GM12878 (cell line): Measurements from ENCODE around the gene INSIG1. TPM values are rescaled to one million over a fixed set of nuclear protein-coding genes. Genes with fewer than 3 reads are reported as not detected.

Source experiments
- ATAC-seq: fragments of 200-7000 bp; cut with Tn5 transposase; 3 replicates; pipeline ENCODE4 v1.9.1; 2020; ENCODE audit warnings: mild to moderate bottlenecking, moderate library complexity
- BruUV-seq: library from RNA; stranded (reverse); fragments of 400-500 nt; replicated peaks from 2 replicates; lab custom pipeline; 2021; lab: Mats Ljungman, UMichigan
- CTCF ChIA-PET: fragments of 300-600 bp; sonication (Branson Sonifier 250); formaldehyde crosslinking; extraction: SDS; loops from one replicate; lab custom pipeline; 2021; ENCODE audit warnings: inconsistent platforms; lab: Yijun Ruan, JAX
- POLR2A ChIA-PET: fragments of 350-600 bp; formaldehyde crosslinking; extraction: SDS; loops from one replicate; lab custom pipeline; 2021; ENCODE audit warnings: inconsistent platforms; lab: Charles Lee
- RAD21 ChIA-PET: fragments of 300-600 bp; sonication (Branson Sonifier 250); formaldehyde crosslinking; loops from one replicate; lab custom pipeline; 2023; ENCODE audit warnings: antibody characterized with exemption; ENCODE audit not compliant: unreplicated experiment; lab: Charles Lee
- SMC1A ChIA-PET: fragments of 300-600 bp; sonication (Branson Sonifier 250); formaldehyde crosslinking; loops from one replicate; lab custom pipeline; 2023; ENCODE audit not compliant: unreplicated experiment, uncharacterized antibody; lab: Charles Lee
- DNase-seq: peaks from one replicate; pipeline ENCODE4 v3.0.0-alpha.2; 2011; ENCODE audit warnings: low read depth, low spot score
- FAIRE-seq: peaks from 3 replicates; lab custom pipeline; 2011; peaks lifted over from hg19 to GRCh38; lab: Jason Lieb, UNC
- H2AFZ ChIP-seq: 2 replicates; pipeline ENCODE4 v1.6.0; 2011; ENCODE audit warnings: low read depth, low read length, control low read depth; ENCODE audit not compliant: control insufficient read depth
- H3K27ac ChIP-seq: 2 replicates; pipeline ENCODE4 v1.5.1; 2011; ENCODE audit warnings: control low read depth; ENCODE audit not compliant: control insufficient read depth, insufficient read depth
- H3K27me3 ChIP-seq, 2 experiments: replicated peaks in 1 of 2; 2 replicates each; pipeline versions ENCODE4 v1.6.0 to v1.6.1; 2011; ENCODE audit warnings: low read length in 1 of 2; ENCODE audit not compliant: control insufficient read depth in 2 of 2, insufficient read depth in 2 of 2
- H3K36me3 ChIP-seq, 2 experiments: 2 replicates each; pipeline ENCODE4 v1.5.1; 2011; ENCODE audit warnings: low read length in 1 of 2; ENCODE audit not compliant: control insufficient read depth in 2 of 2, insufficient read depth in 2 of 2
- H3K4me1 ChIP-seq: 2 replicates; pipeline ENCODE4 v1.6.1; 2011; ENCODE audit warnings: mild to moderate bottlenecking, low read length, moderate library complexity, mixed read lengths; ENCODE audit not compliant: control insufficient read depth, insufficient read depth
- H3K4me2 ChIP-seq: 2 replicates; pipeline ENCODE4 v1.6.0; 2011; ENCODE audit warnings: control low read depth; ENCODE audit not compliant: control insufficient read depth, insufficient read depth
- H3K4me3 ChIP-seq: fragments of 200-600 bp; sonication (generic); 2 replicates; pipeline ENCODE4 v1.5.1; 2016
- H3K79me2 ChIP-seq: 2 replicates; pipeline ENCODE4 v1.6.0; 2011; ENCODE audit warnings: low read length; ENCODE audit not compliant: control insufficient read depth, insufficient read depth
- H3K9ac ChIP-seq: 2 replicates; pipeline ENCODE4 v1.8.0; 2011; ENCODE audit warnings: low read length, control low read depth, mixed read lengths; ENCODE audit not compliant: control insufficient read depth, insufficient read depth
- H3K9me3 ChIP-seq: replicated peaks from 3 replicates; pipeline ENCODE4 v1.5.1; 2011; ENCODE audit warnings: mild to moderate bottlenecking, low read length; ENCODE audit not compliant: control insufficient read depth, insufficient read depth
- H4K20me1 ChIP-seq: 2 replicates; pipeline ENCODE4 v1.6.0; 2011; ENCODE audit not compliant: control insufficient read depth, insufficient read depth
- ASH2L ChIP-seq: fragments of 300-600, 200-600 bp; sonication (generic); IDR thresholded peaks from 2 replicates; pipeline ENCODE4 v1.6.1; 2017; ENCODE audit warnings: low read depth, mild to moderate bottlenecking, borderline replicate concordance
- CBFB ChIP-seq: IDR thresholded peaks from 2 replicates; pipeline ENCODE4 v1.6.1; 2016; ENCODE audit warnings: antibody characterized with exemption, low read depth
- HDGF ChIP-seq: fragments of 450-650 bp; IDR thresholded peaks from 2 replicates; pipeline ENCODE4 v1.6.1; 2016; ENCODE audit warnings: antibody characterized with exemption
- IRF5 ChIP-seq: fragments of 450-650 bp; IDR thresholded peaks from 2 replicates; pipeline ENCODE4 v1.6.1; 2017; ENCODE audit warnings: borderline replicate concordance
- MYC ChIP-seq: IDR thresholded peaks from 2 replicates; pipeline ENCODE4 v1.6.1; 2011; ENCODE audit warnings: mild to moderate bottlenecking, low read length, moderate library complexity, inconsistent platforms; ENCODE audit not compliant: insufficient read depth, insufficient replicate concordance, insufficient read length, severe bottlenecking
- NFYB ChIP-seq: IDR thresholded peaks from 2 replicates; pipeline ENCODE4 v1.6.1; 2011; ENCODE audit warnings: low read depth, mild to moderate bottlenecking, low read length, improper control_type of control experiment, moderate library complexity; ENCODE audit not compliant: insufficient read depth
- NR2C1 ChIP-seq: fragments of 450-650 bp; IDR thresholded peaks from 2 replicates; pipeline ENCODE4 v1.6.1; 2017; ENCODE audit warnings: antibody characterized with exemption, mild to moderate bottlenecking, moderate library complexity
- PAX8 ChIP-seq: fragments of 450-650 bp; IDR thresholded peaks from 2 replicates; pipeline ENCODE4 v1.6.1; 2017; ENCODE audit warnings: mild to moderate bottlenecking, moderate library complexity
- POLR2A ChIP-seq: IDR thresholded peaks from 2 replicates; pipeline ENCODE4 v1.6.1; 2011; ENCODE audit warnings: low read depth, mild to moderate bottlenecking, low read length
- RFX5 ChIP-seq: IDR thresholded peaks from 2 replicates; pipeline ENCODE4 v1.6.1; 2011; ENCODE audit warnings: low read depth, low read length, improper control_type of control experiment
- SUPT20H ChIP-seq: IDR thresholded peaks from 2 replicates; pipeline ENCODE4 v1.6.1; 2011; ENCODE audit warnings: low read depth, mild to moderate bottlenecking, low read length, moderate library complexity, borderline replicate concordance; ENCODE audit not compliant: control insufficient read depth
- YBX1 ChIP-seq: fragments of 450-650 bp; IDR thresholded peaks from 2 replicates; pipeline ENCODE4 v1.6.1; 2016; ENCODE audit warnings: antibody characterized with exemption
- ZSCAN29 ChIP-seq: fragments of 450-650 bp; IDR thresholded peaks from 2 replicates; pipeline ENCODE4 v1.6.1; 2017; ENCODE audit warnings: mild to moderate bottlenecking, moderate library complexity
- WGBS: methylation state at CpG from one replicate; pipeline ENCODE4 v1.1.6; 2016; ENCODE audit warnings: low lambda C conversion rate; ENCODE audit not compliant: insufficient replicate concordance, insufficient coverage; ENCODE audit errors: missing lambda C conversion rate; 5-methylcytosine and 5-hydroxymethylcytosine counted together
- in situ Hi-C: fragments of 300-500 bp; cut with MboI; formaldehyde crosslinking; loops from 9 replicates; pipeline ENCODE4 v1.14.3; 2018; ENCODE audit warnings: mixed read lengths
- intact Hi-C: fragments of 100-400 bp; cut with micrococcal nuclease; formaldehyde crosslinking; loops from one replicate; pipeline ENCODE4 v1.14.2; 2022; ENCODE audit not compliant: unreplicated experiment
- polyA plus RNA-seq, 11 experiments: library from polyadenylated mRNA; depleted of rRNA in 4 of 11; unstranded in 6 of 11; stranded (reverse) in 5 of 11; fragments of >200 nt; fragmentation: Nextera tagmentation in 4 of 11; fragmentation: Illumina TruSeq in 1 of 11; extraction: Ambion mirVana in 4 of 11; extraction: Trizol in 1 of 11; gene quantifications; 1 replicate in 1 of 11; 2 replicates in 10 of 11; pipeline versions ENCODE4 v1.2.1 to v1.2.3, GENCODE V29; 2011 to 2016; ENCODE audit warnings: inconsistent platforms in 2 of 11, missing spikeins in 2 of 11, low read depth in 1 of 11
- total RNA-seq, 4 experiments: library from RNA; depleted of rRNA in 3 of 4; stranded (reverse); fragments of >200 nt in 3 of 4; fragmentation: Illumina TruSeq in 1 of 4; extraction: Trizol in 1 of 4; gene quantifications; 2 replicates each; pipeline versions ENCODE4 v1.2.1 to v1.2.3, GENCODE V29; 2013 to 2021
- TF ChIP-seq, protein P1 (sequence below): fragments of 450-650 bp; IDR thresholded peaks from 2 replicates; pipeline ENCODE4 v1.6.1; 2016; ENCODE audit warnings: mild to moderate bottlenecking
- TF ChIP-seq, protein P2 (sequence below): fragments of 450-650 bp; IDR thresholded peaks from 2 replicates; pipeline ENCODE4 v1.6.1; 2017; ENCODE audit warnings: mild to moderate bottlenecking, moderate library complexity

Gene INSIG1
- total and polyA plus RNA-seq, 10 of the 15 experiments (the other 5 are each of a cell fraction or from before 2014, with no cell fraction given) = 29.6 to 168 (median 91.1) TPM

DNA sequence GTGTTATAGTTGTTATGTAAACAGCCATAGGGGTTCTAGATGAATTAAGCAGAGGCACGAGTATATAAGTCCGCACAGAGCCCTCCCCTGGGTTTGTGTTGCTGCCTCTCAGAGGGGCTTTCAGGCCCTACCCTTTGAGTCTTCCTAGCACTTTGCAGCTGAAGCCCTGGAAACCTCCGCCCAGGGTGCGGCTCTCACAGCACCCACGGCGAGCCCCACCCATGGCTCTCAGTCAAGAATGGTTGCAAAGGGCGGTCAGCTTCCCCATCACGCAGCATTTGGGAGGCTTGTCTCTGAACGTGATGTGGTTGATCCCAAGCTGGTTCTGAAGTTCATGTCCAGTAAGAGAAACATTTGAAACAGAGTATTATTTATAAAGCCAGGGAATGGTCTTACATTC is 18.8 kb upstream of the INSIG1 start:
- intact Hi-C loops (no loop called here), in situ Hi-C loops (no loop called here)
- ATAC-seq (no peak), FAIRE-seq (no peak), DNase-seq (no peak)
- CTCF ChIA-PET = interaction anchor here (0.7 kb wide), 1 partner anchor 11 kb away, joined by 3 read pairs; no protein-coding TSS in a partner anchor
- Histone ChIP-seq H3K9me3 (no peaks in the 10 kb centered on the region), H2AFZ (no peak overlapping the region), H3K27me3 (peaks cover 0 to 4% of the 10 kb centered on the region in 2 experiments; a peak in 1 of 4 replicates), H3K9ac (no peak overlapping the region), H4K20me1 (no peaks in the 10 kb centered on the region), H3K4me1 (peaks cover 9% of the 10 kb centered on the region), H3K79me2 (no peaks in the 10 kb centered on the region), H3K27ac (no peak overlapping the region), H3K4me2 (no peak overlapping the region), H3K4me3 (no peak overlapping the region), H3K36me3 (no peaks in the 10 kb centered on the region)
- WGBS = 67% methylated on average over 9 of the region's 9 CpGs
- TF ChIP-seq, protein P1, sequence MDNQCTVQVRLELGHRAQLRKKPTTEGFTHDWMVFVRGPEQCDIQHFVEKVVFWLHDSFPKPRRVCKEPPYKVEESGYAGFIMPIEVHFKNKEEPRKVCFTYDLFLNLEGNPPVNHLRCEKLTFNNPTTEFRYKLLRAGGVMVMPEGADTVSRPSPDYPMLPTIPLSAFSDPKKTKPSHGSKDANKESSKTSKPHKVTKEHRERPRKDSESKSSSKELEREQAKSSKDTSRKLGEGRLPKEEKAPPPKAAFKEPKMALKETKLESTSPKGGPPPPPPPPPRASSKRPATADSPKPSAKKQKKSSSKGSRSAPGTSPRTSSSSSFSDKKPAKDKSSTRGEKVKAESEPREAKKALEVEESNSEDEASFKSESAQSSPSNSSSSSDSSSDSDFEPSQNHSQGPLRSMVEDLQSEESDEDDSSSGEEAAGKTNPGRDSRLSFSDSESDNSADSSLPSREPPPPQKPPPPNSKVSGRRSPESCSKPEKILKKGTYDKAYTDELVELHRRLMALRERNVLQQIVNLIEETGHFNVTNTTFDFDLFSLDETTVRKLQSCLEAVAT = no peak
- TF ChIP-seq ZSCAN29 = no peak
- no peak for TF ChIP-seq SUPT20H
- TF ChIP-seq ASH2L = no peak
- TF ChIP-seq HDGF = no peak
- TF ChIP-seq NR2C1 = no peak
- TF ChIP-seq MYC = no peak
- TF ChIP-seq NFYB = no peak
- TF ChIP-seq CBFB = no peak
- no peak for TF ChIP-seq POLR2A
- no peak for TF ChIP-seq PAX8
- TF ChIP-seq, protein P2, sequence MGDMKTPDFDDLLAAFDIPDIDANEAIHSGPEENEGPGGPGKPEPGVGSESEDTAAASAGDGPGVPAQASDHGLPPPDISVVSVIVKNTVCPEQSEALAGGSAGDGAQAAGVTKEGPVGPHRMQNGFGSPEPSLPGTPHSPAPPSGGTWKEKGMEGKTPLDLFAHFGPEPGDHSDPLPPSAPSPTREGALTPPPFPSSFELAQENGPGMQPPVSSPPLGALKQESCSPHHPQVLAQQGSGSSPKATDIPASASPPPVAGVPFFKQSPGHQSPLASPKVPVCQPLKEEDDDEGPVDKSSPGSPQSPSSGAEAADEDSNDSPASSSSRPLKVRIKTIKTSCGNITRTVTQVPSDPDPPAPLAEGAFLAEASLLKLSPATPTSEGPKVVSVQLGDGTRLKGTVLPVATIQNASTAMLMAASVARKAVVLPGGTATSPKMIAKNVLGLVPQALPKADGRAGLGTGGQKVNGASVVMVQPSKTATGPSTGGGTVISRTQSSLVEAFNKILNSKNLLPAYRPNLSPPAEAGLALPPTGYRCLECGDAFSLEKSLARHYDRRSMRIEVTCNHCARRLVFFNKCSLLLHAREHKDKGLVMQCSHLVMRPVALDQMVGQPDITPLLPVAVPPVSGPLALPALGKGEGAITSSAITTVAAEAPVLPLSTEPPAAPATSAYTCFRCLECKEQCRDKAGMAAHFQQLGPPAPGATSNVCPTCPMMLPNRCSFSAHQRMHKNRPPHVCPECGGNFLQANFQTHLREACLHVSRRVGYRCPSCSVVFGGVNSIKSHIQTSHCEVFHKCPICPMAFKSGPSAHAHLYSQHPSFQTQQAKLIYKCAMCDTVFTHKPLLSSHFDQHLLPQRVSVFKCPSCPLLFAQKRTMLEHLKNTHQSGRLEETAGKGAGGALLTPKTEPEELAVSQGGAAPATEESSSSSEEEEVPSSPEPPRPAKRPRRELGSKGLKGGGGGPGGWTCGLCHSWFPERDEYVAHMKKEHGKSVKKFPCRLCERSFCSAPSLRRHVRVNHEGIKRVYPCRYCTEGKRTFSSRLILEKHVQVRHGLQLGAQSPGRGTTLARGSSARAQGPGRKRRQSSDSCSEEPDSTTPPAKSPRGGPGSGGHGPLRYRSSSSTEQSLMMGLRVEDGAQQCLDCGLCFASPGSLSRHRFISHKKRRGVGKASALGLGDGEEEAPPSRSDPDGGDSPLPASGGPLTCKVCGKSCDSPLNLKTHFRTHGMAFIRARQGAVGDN = no peak
- no peak for TF ChIP-seq RFX5
- TF ChIP-seq IRF5 = no peak
- TF ChIP-seq YBX1 = no peak
- POLR2A ChIA-PET = no interaction called here
- no TSS peak for BruUV-seq
- RAD21 ChIA-PET = no interaction called here
- SMC1A ChIA-PET = no interaction called here
